Activated T-cell treated with anti-CD3 and anti-CD28 coated beads, Interleukin-2, amount 50 U/mL, for 1 hour (primary cell): ENCODE results near the gene CCDC63.

Experiments used
- DNase-seq: peaks from one replicate; pipeline ENCODE4 v3.0.0-alpha.2; 2020

The CCDC63 gene

DNA sequence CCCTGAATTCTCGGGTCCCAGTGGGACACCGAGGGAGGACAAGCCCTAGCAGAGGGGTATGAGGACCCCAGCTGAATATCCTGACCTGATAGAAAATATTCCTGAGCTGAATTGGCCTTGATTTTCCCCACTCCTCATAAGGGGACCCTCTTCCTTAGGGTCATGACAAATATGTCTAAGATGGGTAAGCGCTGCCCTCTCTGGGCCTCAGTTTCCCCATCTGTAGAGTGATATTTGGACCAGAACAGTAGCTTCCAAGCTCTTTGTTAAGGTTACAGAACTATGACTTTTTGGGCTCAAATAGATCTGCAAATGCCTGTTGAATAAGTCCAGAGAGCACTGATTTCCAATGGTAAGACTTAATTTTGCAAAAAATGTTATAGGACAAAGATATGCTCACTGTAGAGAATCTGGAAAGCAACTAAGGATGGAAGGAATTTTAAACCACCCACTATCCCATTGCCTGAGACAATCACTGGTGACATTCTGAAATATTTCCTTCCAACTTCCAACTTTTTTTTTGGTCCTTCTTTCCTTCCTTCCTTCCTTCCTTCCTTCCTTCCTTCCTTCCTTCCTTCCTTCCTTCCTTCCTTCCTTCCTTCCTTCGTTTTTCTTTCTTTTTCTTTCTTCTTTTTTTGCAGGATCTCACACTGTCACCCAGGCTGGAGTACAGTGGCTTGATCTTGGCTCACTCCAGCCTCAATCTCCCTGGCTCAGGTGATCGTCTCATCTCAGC lies 41.6 kb downstream of the CCDC63 start:
- DNase-seq = no peak

DNA sequence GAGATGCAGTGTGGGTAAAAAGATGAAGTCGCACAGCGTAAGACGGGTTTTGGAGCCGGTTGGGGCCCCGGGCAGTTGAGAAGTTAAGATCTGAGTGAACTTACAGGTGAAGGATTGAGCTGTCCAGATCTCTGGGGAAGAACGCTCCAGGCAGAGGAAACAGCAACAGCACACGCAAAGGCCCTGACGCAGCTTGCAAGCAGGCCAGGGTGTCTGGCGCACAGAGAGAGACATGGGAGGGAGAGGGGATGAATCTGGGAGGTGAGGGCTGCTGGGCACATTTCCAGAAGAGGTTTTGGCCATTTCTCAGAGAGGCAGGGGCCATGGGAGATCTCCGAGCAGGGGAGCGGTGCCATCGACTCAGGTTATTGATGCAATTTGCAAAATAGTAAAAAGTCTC lies 42.6 kb downstream of the CCDC63 start:
- DNase-seq = no peak

DNA sequence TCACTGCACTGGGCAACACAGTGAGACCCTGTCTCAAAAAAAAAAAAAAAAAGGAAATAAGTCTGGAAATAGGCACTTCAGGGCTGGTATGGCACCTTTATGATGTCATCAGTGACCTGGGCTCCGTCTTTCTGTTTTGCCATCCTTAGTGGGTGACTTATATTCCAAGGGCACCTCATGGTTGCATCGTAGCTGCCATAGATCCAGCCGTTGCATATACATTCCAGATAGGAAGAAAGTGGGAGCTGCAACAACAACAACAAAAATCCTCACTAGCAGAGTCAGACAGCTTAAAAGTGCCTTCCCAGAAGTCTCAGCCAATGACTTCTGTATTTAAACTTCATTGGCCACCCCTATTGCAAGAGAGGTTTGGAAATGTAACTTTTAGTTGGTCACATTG lies 47.2 kb downstream of the CCDC63 start:
- DNase-seq = no peak

DNA sequence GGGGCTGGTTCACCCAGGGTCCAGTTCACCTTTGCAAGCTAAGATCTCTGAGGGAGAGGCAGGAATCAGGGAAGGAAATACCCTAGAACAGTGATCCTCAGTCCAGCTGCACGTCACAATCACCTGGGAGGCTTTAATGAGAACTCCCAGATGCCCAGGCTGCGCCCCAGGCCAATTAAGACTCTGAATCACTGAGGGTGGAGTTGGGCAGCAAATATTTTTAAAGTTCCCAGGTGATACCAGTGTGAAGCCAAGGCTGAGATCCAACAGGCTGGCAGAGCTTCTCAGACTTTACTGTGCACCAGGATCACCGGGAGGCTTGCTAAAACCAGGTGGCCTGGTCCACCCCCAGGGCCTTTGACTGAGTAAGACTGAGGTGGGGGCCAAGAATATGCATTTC lies 49.8 kb downstream of the CCDC63 start:
- no peak for DNase-seq

DNA sequence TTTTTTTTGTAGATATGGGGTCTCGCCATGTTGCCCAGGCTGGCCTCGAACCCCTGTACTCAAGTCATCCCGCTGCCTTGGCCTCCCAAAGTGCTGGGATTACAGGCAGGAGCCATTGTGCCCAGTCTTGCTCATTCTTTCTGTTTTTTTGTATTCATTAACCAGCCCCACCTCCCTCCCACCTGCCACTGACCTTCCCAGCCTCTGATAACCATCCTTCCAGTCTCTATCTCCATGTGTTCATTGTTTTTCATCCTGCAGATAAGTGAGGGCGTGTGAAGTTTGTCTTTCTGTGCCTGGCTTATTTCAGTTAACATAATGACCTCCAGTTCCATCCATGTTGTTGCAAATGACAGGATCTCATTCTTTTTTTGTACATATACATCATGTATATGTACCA lies 54.6 kb downstream of the CCDC63 start:
- no peak for DNase-seq

- DNase-seq = no peak
Measured at GRCh38 chr12:110903511-110903910, 56.7 kb downstream of the CCDC63 start.

DNA sequence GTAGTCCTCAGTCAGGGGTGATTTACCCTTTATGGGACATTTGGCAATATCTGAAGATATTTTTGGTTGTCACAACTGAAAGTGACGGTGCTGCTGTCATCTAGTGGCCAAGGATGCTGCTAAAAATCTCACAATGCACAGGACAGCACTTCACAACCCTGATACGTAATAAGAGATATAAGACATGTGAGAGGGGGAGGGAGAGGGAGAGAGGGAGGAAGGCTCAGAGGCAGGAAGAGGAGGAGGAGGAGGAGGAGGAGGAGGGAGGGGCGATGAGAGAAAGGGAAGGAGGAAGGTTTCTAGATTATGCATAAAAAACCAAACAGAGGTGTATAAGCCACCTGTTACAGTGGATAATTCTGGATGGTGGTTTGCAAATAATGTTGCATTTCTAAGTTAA lies 59.3 kb downstream of the CCDC63 start:
- DNase-seq = no peak

GRCh38 chr12:110906516-110906915 lies 59.7 kb downstream of the CCDC63 start:
- DNase-seq = no peak

- DNase-seq = no peak
Measured at GRCh38 chr12:110906985-110907384, 60.2 kb downstream of the CCDC63 start.

DNA sequence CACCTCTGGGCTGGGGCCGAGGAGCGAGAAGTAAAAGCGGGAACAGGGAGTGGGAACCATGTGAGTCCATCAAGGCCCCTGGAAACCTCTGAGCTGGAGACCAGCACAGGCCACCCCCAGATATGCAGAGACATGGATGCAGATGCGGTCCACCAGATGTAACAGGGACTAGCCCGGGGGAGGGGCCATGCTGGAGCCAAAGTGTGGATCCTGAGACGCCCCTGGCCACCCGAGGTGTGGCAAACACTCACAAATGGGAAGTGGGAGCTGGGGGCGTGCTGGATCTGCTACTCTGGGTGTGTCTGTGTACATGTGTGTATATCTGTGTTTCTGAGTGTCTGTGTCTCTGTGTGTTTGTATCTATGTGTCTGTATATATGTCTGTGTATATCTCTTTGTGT lies 60.8 kb downstream of the CCDC63 start:
- no peak for DNase-seq

DNA sequence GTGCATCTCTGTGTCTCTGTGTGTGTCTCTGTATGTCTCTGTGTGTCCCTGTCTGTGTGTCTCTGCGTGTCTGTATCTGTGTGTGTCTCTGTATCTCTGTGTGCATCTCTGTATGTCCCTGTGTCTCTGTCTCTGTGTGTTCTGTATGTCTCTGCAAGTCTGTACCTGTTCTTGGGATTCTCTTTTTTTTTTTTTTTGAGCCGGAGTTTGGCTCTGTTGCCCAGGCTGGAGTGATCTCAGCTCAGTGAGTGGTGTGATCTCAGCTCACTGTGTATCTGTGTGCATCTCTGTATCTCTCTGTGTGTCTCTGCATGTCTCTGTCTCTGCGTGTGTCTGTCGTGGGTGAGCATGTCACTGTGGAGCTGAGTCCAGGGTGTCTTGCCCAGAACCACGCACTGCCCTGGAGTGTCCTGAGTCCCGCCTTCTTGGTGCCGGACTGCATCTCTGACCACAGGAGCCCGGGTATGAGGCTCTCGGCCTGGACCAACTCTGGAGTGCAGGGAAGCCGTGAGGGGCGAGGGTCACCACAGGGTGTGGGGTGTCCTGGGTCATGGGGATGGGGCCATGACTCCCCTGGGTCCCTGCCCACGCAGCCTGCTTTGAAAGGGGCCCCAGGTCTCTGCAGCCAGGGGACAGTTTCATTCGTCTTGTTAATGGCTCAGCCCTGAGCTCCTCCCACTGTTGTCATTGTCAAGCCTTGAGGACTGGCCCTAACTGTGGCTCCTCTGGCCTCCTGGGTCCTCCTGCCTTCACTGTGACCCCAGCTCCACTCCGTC lies 61.8 kb downstream of the CCDC63 start:
- no peak for DNase-seq

GRCh38 chr12:110912263-110912662 lies 65.5 kb downstream of the CCDC63 start:
- no peak for DNase-seq

GRCh38 chr12:110913119-110914056 lies 66.6 kb downstream of the CCDC63 start:
- DNase-seq = no peak

DNA sequence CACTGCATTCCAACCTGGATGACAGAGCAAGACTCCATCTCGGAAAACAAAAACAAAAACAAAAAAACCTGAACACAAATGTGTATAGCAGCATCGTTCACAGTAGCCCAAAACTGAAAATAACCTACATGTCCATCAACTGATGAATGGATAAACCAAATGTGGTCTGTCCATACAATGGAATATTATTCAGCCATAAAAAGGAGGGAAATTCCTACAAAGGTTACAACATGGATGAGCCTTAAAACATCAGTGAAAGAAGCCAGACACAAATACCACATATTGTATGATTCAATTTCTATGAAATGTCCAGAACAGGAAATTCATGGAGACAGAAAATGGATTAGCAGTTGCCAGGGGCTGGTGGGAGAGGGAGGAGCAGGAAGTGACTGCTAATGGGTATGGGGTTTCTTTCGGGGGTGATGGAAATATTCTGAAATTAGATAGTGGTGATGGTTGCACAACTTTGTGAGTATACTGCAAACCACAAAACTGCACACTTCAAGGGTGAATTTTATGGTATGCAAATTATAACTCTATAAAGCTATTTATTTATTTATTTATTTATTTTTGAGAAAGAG lies 69.6 kb downstream of the CCDC63 start:
- DNase-seq = no peak

GRCh38 chr12:110917467-110917866 lies 70.7 kb downstream of the CCDC63 start:
- DNase-seq = no peak

- no peak for DNase-seq
Measured at GRCh38 chr12:110917961-110918360, 71.2 kb downstream of the CCDC63 start.

DNA sequence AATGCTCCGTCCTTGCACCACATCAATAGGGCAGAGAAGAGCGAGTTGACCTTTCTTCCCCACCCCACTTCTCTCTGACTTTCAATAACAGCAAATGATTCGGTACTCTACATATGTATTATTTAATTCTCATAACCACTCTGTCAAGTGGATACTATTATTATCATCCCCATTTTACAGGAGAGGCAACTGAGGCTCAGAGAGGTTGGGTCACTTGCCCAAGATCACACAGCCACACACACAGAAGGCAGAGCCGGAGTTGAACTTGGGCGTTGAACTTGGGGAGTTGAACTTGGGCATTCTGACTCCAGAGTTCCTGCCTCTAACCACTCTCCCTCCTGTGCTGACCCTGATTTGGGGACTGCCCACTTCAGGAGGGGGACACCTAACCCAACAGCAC lies 72.9 kb downstream of the CCDC63 start:
- DNase-seq = no peak

DNA sequence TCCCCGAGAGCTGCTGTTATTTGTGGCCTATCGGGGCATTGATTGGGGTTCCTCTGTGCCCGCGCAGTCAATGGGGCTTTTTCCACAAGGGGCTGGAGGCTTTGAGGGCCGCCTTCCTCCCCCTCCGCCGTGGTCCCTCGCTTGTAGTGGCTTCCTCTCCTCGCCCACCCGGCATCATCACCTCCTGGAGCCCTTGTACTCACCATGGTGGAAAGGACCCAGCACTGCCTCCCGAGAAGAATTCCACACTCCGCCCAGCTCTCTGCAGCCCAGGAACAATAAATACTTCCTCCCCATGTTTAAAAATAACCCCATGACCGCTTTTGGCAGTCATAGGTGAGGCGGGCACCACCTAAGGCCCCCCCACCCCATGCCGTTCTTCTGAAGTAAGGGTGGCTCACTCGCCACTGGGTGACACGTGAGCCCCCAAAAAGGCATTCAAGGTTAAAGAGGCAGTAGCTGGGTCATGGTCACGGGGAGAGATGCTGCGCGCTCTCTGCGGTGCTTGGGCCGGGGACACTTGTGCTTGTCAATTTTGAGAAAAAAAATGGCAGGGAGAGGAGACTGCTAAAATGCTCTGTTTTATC lies 73.6 kb downstream of the CCDC63 start, which contains the start of gene MYL2:
TSS of gene MYL2 (minus strand) at position 256 of the 587 bp plus-strand sequence. CDS start at position 206, 50 bp downstream.
- DNase-seq = no peak

- DNase-seq = no peak
Measured at GRCh38 chr12:110921262-110921661, 74.5 kb downstream of the CCDC63 start.

- no peak for DNase-seq
Measured at GRCh38 chr12:110922652-110923051, 75.9 kb downstream of the CCDC63 start.

DNA sequence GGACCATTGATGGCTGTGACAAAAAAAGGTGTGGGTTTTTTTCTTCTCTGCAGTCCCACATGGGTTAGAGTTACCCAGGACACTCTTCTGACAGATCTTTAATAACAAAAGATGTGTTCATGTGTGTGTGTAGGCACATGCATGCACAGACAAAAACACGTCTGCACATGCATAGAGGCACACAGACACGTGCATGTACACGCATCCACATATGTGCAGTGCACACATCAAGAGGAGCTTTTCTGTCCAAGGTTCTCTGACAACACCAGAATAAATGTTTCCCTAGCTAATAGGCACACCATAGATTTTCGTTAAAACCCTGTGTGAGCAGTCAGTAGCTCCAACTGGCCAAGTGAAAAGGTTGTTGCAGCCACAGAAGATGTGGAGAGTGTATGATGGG lies 76.4 kb downstream of the CCDC63 start:
- DNase-seq = no peak

DNA sequence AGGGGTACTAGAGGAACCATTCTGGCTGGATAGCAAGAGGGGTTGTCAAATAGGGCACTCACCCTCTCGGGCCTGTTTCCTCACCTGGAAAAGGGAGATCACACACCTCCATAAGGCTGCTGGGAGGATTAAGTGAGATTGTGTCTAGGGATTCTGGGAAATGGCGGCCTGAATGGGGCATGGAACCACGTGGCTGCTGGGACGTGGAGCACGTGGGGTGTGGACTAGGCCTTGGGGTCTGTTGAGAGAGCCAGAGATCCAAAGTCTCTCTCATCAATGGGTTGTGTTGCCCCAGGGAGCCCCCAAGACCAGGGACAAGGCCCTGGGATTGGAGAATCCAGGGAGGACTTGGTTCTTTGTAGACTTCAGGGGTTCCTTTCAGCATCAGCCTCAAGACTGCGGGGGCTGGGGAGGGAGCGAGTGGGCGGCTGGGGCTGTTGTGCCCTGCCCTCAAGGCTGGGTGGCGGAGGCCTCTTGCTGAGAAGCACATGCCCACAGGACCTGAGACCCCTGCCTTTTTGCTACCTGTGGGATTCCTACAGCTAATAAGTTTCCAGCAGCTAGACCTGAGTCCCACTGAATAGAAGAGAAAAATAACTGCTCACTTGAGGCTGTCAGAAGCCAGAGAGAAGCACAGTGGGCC lies 77.0 kb downstream of the CCDC63 start:
- no peak for DNase-seq
